RKO (cell line): Measurements from ENCODE around the gene MAP3K7CL.

Experiments used
- DNase-seq: peaks from one replicate; pipeline ENCODE4 v3.0.0-alpha.2; 2016; ENCODE audit warnings: low spot score

MAP3K7CL gene

DNA sequence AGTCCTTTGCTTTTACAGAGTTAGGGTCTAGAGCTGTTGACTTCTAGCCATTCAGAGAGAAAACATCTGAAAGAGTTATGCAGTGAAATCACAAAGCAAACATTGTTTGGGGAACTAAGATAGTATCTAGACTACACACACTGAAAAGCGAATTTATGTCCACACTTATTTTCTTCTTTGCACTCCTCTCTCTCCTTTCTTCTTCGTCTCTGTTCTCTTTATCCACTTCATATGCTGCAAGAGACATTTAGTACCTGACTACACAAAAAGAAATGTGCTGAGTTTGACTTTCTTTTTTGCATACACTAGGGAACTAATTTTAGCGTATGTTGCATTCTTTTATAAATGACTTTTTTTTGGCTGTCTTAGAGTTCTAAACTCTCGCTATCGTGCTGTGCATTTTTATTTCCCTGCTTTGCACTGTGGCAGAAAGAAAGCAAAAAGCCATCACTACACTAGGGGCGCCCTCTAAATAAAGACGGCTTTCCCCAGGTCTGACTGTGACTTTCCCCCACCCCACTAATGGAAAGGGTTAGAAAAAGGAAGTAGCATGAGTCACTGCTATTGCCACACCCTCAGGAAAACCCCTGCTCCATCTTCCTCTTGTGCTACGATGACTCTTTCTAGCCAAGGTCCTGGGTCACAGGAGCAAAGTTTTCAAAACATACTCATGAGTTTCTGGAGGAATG lies 65.7 kb downstream of the MAP3K7CL start:
- peak; percentile 95 for DNase-seq

DNA sequence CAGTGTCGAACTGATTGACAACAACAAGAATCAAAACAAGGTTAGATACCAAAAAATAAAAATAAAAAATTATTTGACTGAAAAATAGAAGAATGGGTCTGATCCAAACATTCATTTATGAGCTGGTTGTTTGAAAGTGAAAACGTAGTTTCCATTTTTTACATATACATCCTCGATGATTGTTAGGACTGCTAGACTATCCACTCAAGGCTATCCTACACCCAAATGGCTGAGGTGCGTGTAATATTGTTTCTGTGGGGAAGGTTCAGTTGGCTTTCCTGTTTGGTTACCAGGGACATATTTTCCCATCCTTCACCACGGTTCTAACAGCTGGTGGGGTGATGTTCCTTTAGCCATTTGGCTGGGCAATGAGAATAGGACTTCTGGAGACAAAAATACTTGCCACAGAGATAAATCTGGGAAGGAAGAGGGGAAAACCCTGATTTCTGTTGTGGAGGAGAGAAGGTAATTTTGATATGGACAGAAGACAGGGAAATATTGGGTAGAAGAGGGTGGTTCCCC lies 66.3 kb downstream of the MAP3K7CL start:
- no peak for DNase-seq

DNA sequence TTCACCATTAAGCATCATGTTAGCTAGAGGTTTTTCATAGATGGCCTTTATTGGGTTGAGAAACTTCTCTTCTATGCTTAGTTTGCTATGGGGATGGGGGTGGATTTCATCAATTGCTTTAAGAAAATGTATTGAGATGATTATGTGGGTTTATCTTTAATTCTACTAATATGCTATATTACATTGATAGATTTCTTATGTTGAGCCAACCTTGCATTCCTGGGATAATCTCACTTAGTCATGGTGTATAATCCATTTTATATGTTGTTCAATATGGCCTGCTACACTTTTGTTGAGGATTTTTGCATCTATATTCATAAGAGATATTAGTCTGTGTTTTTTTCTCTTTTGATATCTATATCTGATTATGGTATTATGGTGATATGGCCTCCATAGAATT lies 70.7 kb downstream of the MAP3K7CL start:
- DNase-seq = no peak

DNA sequence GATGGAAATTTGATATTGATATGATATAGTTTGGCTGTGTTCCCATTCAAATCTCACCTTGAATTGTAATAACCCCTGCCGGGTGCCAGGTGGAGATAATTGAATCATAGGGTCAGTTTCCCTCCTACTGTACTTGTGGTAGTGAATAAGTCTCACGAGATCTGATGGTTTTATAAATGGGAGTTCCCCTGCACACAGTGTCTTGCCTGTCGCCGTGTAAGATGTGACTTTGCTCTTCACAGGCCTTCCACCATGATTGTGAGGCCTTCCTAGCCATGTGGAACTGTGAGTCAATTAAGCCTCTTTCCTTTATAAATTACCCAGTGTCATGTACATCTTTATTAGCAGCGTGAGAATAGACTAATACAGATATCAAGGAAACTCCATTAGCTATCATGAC lies 74.6 kb downstream of the MAP3K7CL start:
- no peak for DNase-seq

DNA sequence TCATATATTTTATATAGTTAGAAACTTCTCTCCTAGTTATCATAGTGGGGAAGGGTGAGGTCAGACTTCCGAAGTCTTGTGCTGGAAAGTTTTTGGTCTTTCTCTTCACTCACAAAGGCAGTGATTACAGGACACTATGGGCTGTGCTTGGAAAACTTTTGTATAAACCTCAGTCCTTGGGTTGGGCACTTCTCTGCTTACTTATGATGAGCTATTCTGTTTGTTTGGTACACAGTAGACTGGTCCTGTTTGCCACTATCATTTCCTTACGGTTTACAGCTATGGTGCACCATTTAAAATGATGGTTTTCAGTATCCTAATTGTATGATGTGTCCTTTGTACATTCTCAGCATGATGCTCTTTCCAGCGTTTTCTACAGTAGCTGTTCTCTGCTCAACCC lies 75.5 kb downstream of the MAP3K7CL start:
- no peak for DNase-seq

GRCh38 chr21:29206445-29206844 lies 76.0 kb downstream of the MAP3K7CL start:
- no peak for DNase-seq

GRCh38 chr21:29207201-29207600 lies 76.8 kb downstream of the MAP3K7CL start:
- no peak for DNase-seq

DNA sequence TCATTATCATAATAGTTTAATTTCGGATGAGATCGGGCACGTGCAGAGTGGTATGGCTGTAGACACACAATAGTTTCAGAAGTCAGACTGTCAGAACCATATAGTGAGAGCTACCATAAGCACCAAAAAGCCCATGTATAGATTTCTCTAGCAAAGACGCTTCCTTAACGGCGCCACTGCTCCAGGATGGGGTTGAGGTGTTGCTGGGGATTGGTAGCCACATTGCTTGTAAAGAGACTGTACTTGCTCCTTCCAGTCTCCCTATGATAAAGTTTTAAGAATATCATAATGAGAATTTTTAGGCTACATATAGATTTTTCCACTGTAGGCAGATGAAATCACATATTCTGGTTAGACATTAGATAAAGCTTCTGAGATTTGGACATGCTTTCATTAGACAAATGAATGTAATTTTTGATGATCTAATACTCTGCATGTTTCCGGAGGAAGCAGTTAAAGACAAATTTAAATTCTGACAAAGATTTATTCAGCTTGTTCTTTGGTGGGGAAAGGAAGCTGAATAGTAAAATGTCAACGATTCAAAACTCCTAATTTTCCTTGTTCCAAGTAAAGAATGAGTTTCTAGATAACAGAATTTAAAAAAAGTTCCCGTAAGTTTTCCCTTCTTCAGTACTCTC lies 77.7 kb downstream of the MAP3K7CL start:
- no peak for DNase-seq

DNA sequence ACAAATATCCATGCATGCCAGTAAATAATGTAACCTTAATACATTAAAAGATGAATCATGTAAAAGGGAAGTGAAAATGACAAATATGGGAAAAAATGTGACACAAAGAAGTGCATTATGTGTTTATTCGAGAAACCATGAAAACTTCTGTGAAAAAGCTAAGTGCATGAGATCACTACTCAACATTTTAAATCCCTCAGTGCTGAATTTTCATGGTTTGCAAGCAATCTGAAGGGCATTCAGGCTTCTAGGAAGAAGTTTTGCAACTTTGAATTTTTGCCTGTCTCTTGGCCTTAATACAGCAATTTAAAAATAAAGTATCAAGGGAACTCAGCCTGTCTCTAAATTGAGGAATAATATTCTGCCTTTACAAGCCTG lies 78.2 kb downstream of the MAP3K7CL start:
- peak; percentile 61 for DNase-seq

GRCh38 chr21:29209696-29210095 lies 79.3 kb downstream of the MAP3K7CL start:
- peak; percentile 23 for DNase-seq

GRCh38 chr21:29211205-29211604 lies 80.8 kb downstream of the MAP3K7CL start:
- no peak for DNase-seq

DNA sequence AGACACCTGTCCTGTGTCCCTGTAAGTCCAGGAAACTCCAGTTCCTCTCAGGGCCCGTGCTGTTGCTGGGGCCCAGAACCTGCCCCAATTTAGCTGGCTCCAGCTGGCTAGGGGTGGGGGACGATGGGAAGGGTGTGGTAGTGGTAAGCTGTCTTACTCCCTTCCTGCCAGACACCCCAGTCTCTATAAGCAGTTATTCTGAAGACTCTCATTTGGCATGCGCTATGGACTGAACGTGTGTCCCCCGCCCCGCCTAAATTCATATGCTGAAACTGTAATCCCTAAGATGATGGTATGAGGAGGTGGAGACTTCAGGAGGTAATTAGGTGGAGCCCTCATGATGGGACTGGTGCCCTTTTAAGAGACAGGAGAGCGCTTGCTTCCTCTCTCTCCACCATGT lies 82.0 kb downstream of the MAP3K7CL start:
- DNase-seq = no peak

- DNase-seq = no peak
Observed at GRCh38 chr21:29213513-29214385, 83.3 kb downstream of the MAP3K7CL start.

DNA sequence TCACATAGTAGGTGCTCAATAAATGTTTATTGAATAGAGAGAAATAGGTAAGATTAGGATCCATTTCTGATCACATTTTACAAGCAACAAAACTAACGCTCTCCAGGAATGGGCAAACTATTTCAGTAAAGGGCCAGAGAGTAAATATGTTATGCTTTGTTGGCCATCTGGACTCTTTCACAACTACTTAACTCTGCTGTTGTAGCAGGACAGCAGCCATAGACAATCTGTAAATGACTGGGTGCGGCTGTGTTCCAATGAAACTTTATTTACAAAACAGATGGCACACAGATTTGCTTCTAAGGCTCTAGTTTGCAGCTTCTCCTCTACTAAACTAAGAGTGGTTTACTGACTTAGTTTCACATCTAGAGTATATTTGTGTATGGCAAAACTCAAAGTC lies 85.3 kb downstream of the MAP3K7CL start:
- no peak for DNase-seq

- peak; percentile 92 for DNase-seq
Observed at GRCh38 chr21:29217818-29218291, 87.4 kb downstream of the MAP3K7CL start.

DNA sequence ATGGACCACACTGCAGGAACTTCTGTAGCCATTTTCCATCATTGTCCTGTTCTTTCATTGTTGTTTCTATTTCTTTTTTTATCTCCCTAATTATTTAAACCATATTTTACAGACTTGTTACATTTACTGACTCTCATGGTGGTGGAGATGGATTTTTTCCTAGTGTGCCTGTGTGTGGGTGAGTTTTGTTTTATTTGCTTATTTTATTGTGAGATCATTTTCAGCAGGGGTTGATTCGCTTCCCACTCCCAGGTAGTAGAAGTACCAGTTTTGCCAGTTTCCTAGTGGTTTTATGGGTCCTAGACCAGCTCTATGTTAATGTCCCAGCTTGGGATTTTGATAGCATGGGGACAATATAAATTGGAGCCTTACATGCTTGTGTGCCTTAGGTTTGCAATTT lies 88.3 kb downstream of the MAP3K7CL start:
- no peak for DNase-seq

- DNase-seq = no peak
Observed at GRCh38 chr21:29219165-29219770, 88.8 kb downstream of the MAP3K7CL start.

DNA sequence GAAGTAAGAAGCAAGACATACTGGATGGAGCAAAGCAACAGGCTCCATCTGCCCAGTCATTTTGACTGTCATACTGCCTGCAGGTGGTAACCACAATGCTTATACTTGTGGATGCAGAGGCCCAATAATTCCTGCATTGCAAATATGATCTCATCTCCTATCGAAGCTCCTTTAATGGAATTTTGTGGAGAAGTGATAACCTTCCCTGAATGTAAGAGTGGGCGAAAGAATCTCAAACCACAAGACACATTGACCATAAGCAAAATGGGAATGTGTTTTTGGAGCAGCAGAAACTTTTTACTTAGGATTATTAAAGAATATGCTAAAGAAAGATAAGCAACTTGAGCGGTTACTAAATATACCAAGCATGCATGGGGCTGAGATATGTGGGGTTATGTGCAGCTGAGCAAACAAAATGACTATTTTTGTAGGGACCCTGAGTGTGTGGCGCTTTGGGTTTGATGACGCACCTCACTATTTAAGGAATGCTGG lies 90.9 kb downstream of the MAP3K7CL start:
- DNase-seq = no peak

DNA sequence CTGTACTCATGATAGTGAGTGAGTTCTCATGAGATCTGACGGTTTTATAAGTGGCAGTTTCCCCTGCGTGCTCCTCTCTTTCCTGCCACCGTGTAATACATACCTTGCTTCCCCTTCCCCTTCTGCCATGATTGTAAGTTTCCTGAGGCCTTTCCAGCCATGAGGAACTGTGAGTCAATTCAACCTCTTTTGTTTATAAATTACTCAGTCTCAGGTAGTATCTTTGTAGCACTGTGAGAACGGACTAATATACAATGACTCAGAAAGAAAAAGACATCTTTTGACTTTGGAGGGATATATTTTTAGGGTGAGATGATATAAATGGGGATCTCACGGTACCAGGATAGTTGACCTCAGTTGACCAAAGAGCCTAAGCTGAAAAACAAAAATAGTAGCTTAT lies 93.6 kb downstream of the MAP3K7CL start:
- no peak for DNase-seq
